GM12801 (cell line): ENCODE results near the gene LRFN2.

Source experiments
- CTCF ChIP-seq: IDR thresholded peaks from one replicate; pipeline ENCODE4 v1.5.1; 2011; ENCODE audit warnings: control low read depth; ENCODE audit not compliant: insufficient read length; ENCODE audit errors: extremely low read depth

The LRFN2 gene

DNA sequence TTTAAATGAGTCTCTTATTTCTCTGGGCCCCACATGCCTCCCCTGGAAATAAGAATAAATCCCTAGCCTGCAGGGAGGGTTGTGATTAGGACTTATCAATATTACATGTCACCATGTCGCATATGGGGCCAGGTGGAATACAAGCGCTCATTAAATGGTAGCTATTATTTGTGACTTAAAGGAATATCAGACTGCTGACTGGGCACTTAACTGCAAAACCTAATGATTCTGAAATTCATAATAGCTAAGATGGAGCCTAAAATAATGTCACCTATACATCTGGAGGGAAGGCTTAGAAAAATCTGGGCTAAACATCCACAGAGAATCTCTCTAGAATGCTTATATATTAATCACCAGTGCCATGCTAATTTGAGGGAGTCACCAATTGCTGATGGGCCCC lies 106.5 kb downstream of the LRFN2 start:
- no peak for TF ChIP-seq CTCF

DNA sequence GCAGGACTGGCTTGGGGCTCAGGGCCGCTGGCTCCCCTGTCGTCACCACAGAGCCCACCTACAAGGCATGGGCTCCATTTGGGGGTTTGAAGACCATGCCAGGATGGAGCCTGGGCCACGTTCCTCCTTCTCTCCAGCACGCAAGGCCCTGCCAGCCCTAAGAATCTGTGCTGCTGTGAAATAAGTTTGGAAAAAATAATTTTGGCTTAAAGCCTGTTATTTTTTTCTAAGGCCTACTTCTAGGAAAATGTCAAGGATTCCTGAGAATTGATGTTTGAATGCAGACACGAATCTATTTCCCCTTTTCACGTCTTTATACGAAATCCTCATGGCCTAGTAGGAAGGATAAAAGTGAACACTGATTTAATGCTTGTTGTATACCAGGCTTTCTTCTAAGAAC lies 107.5 kb downstream of the LRFN2 start:
- TF ChIP-seq CTCF, result no peak

- TF ChIP-seq CTCF, result no peak
Measured at GRCh38 chr6:40477246-40478126, 109.7 kb downstream of the LRFN2 start.

GRCh38 chr6:40476673-40477072 lies 110.5 kb downstream of the LRFN2 start:
- TF ChIP-seq CTCF, result no peak

GRCh38 chr6:40474937-40475336 lies 112.2 kb downstream of the LRFN2 start:
- no peak for TF ChIP-seq CTCF

DNA sequence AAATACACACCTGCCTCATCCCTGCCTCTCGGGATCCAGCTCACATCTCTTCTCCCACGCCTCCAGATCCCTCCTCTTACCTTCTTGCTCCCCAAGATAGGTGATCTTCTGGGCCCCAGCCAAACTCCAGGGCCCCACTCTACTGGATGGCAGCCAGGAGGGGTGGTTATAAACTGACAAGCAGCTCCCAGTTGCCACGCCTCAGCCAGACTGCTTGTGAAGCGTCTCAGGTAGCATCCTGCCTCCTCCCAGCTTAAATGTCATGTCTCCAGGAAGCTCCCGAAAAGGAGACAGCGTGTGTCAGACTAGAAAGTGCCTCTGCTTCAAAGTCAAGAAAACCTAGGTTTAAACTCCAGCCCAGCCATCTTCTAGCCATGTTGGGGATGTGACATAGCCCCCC lies 114.1 kb downstream of the LRFN2 start:
- TF ChIP-seq CTCF, result no peak

GRCh38 chr6:40472353-40472752 lies 114.8 kb downstream of the LRFN2 start:
- no peak for TF ChIP-seq CTCF
